Uterus (tissue), 2 donors: ENCODE measurements around the gene CFAP77.

Experiments used
- POLR2A ChIP-seq, 2 donors: fragments of 450-650 bp; IDR thresholded peaks; one replicate each; pipeline ENCODE4 v1.6.1; 2016; ENCODE audit warnings: antibody characterized with exemption in 2 of 2, mild to moderate bottlenecking in 1 of 2, moderate library complexity in 1 of 2
- TF ChIP-seq, protein P1 (sequence below), 4 experiments: fragments of 200-600 bp in 2 of 4; fragments of 450-650 bp in 2 of 4; sonication (generic) in 2 of 4; IDR thresholded peaks; one replicate each; pipeline ENCODE4 v1.5.1; 2016 to 2019; ENCODE audit warnings: antibody characterized with exemption in 4 of 4, mild to moderate bottlenecking in 2 of 4, moderate library complexity in 1 of 4

DNA sequence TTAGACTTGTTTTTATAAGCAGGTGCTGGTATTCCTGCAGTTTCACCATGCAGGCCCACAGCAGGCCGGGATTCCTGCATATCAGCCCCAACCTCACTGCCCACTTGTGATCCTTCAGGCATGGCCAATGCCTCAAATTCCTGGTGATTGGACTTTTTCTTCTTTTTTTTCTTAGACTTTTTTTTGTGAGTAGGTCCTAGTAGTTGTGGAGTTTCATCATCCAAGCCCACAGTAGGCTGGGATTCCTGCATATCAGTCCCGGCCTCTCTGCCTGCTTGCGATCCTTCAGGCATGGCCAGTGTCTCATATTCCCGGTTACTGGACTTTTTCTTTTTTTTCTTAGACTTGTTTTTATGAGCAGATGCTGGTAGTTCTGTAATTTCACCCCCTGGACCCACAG is 8.2 kb upstream of the CFAP77 start:
- TF ChIP-seq, protein P1, sequence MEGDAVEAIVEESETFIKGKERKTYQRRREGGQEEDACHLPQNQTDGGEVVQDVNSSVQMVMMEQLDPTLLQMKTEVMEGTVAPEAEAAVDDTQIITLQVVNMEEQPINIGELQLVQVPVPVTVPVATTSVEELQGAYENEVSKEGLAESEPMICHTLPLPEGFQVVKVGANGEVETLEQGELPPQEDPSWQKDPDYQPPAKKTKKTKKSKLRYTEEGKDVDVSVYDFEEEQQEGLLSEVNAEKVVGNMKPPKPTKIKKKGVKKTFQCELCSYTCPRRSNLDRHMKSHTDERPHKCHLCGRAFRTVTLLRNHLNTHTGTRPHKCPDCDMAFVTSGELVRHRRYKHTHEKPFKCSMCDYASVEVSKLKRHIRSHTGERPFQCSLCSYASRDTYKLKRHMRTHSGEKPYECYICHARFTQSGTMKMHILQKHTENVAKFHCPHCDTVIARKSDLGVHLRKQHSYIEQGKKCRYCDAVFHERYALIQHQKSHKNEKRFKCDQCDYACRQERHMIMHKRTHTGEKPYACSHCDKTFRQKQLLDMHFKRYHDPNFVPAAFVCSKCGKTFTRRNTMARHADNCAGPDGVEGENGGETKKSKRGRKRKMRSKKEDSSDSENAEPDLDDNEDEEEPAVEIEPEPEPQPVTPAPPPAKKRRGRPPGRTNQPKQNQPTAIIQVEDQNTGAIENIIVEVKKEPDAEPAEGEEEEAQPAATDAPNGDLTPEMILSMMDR (IDR thresholded peaks at IDR 0.05): no peak
- no peak for TF ChIP-seq POLR2A (IDR thresholded peaks at IDR 0.05)
